Endothelial cell of umbilical vein (primary cell): ENCODE results near the gene AIG1.

Experiments used
- CTCF ChIP-seq, 2 donors: IDR thresholded peaks; 1 replicate in 1 of 2; 2 replicates in 1 of 2; pipeline ENCODE4 v1.5.1; 2011; ENCODE audit warnings: low read length in 2 of 2, mild to moderate bottlenecking in 2 of 2, moderate library complexity in 2 of 2, control low read depth in 1 of 2, inconsistent platforms in 1 of 2, low read depth in 1 of 2; ENCODE audit not compliant: insufficient read depth in 1 of 2; ENCODE audit errors: extremely low read depth in 1 of 2
- EZH2 ChIP-seq: IDR thresholded peaks from 2 replicates; pipeline ENCODE4 v1.6.1; 2012; ENCODE audit warnings: borderline replicate concordance, low read depth, mild to moderate bottlenecking, moderate library complexity, low read length, inconsistent platforms; ENCODE audit not compliant: severe bottlenecking
- FOS ChIP-seq: IDR thresholded peaks from 2 replicates; pipeline ENCODE4 v1.6.1; 2011; ENCODE audit warnings: mild to moderate bottlenecking, low read length, moderate library complexity, borderline replicate concordance; ENCODE audit not compliant: insufficient read depth
- JUN ChIP-seq: IDR thresholded peaks from 2 replicates; pipeline ENCODE4 v1.6.1; 2011; ENCODE audit warnings: borderline replicate concordance, low read depth; ENCODE audit not compliant: insufficient read length, insufficient read depth
- MAX ChIP-seq: IDR thresholded peaks from 2 replicates; pipeline ENCODE4 v1.6.1; 2011; ENCODE audit not compliant: insufficient read depth, insufficient read length
- POLR2A ChIP-seq: IDR thresholded peaks from 2 replicates; pipeline ENCODE4 v1.6.1; 2012; ENCODE audit warnings: low read depth, mild to moderate bottlenecking, control low read depth, low read length
- POLR2AphosphoS5 ChIP-seq: IDR thresholded peaks from 2 replicates; pipeline ENCODE4 v1.6.1; 2012; ENCODE audit warnings: low read depth, mild to moderate bottlenecking, control low read depth, low read length, moderate library complexity; ENCODE audit not compliant: insufficient read depth

GRCh38 chr6:143368426-143368825 lies 307.7 kb downstream of the AIG1 start:
- TF ChIP-seq EZH2, result no peak
- no peak for TF ChIP-seq CTCF (IDR thresholded peaks at IDR 0.05; ENCODE audit: extremely low read depth in 1 of 2, insufficient read depth in 1 of 2, low read depth in 1 of 2, low read length in 2 of 2)
- TF ChIP-seq POLR2A, result no peak
- no peak for TF ChIP-seq MAX
- no peak for TF ChIP-seq POLR2AphosphoS5
- no peak for TF ChIP-seq JUN
- no peak for TF ChIP-seq FOS
